Measurements from ENCODE around the gene BTF3. TPM values are rescaled to one million over a fixed set of nuclear protein-coding genes. Genes with fewer than 3 reads are reported as not detected.

Gene BTF3
- total and polyA plus RNA-seq, 9 of the 15 experiments (the other 6 are each of a cell fraction or from before 2014, with no cell fraction given) = 534 to 1,637 (median 848) TPM

GRCh38 chr5:73471654-73472053 is 26.6 kb upstream of the BTF3 start (continued):
- TF ChIP-seq FOXA3 (CRISPR knock-in tag; conservative IDR thresholded peaks at IDR 0.05 in 1 of 2, IDR thresholded peaks at IDR 0.05 in 1 of 2) (no peak), ZNF431 (CRISPR knock-in tag; IDR thresholded peaks at IDR 0.05) (no peak), MITF (IDR thresholded peaks at IDR 0.05) (no peak), PRDM10 (IDR thresholded peaks at IDR 0.05; ENCODE audit: partially characterized antibody) (no peak), JUN (IDR thresholded peaks at IDR 0.05; ENCODE audit: borderline replicate concordance, low read depth, low read length) (no peak), JUN (CRISPR knock-in tag; IDR thresholded peaks at IDR 0.05; ENCODE audit: borderline replicate concordance) (no peak), SMARCE1 (IDR thresholded peaks at IDR 0.05) (no peak)
